Measurements from ENCODE around the gene GATAD1.
"Not testable (repeated sequence)": the region's sequence is repeated elsewhere in the genome, so short reads cannot be mapped to it uniquely, and the experiment has no call there.

The GATAD1 gene

GRCh38 chr7:92447345-92448204 is at the start of gene GATAD1:
GATAD1 (plus strand) TSS chr7:92447482; CDS start chr7:92447730, 248 bp downstream.
- DNase-seq, result peak; percentile 68

- DNase-seq, result no peak
Measured at GRCh38 chr7:92397542-92397941, 49.7 kb upstream of the GATAD1 start.

GRCh38 chr7:92400013-92400412 is 47.3 kb upstream of the GATAD1 start:
- no peak for DNase-seq

- no peak for DNase-seq
Measured at GRCh38 chr7:92402920-92403759, 44.1 kb upstream of the GATAD1 start.

- no peak for DNase-seq
Measured at GRCh38 chr7:92403760-92404074, 43.6 kb upstream of the GATAD1 start.

GRCh38 chr7:92404170-92404614 is 43.1 kb upstream of the GATAD1 start:
- no peak for DNase-seq

GRCh38 chr7:92409357-92409756 is 37.9 kb upstream of the GATAD1 start:
- no peak for DNase-seq

- not testable (repeated sequence) for DNase-seq
Measured at GRCh38 chr7:92410162-92410561, 37.1 kb upstream of the GATAD1 start.

- no peak for DNase-seq
Measured at GRCh38 chr7:92412745-92413144, 34.5 kb upstream of the GATAD1 start.

- DNase-seq, result no peak
Measured at GRCh38 chr7:92413550-92413949, 33.7 kb upstream of the GATAD1 start.

- DNase-seq, result no peak
Measured at GRCh38 chr7:92415225-92415624, 32.1 kb upstream of the GATAD1 start.

GRCh38 chr7:92417913-92418312 is 29.4 kb upstream of the GATAD1 start:
- DNase-seq, result no peak

GRCh38 chr7:92421676-92422435 is 25.4 kb upstream of the GATAD1 start:
- DNase-seq, result no peak

- DNase-seq, result no peak
Measured at GRCh38 chr7:92422926-92423325, 24.4 kb upstream of the GATAD1 start.

- no peak for DNase-seq
Measured at GRCh38 chr7:92423710-92424131, 23.6 kb upstream of the GATAD1 start.

GRCh38 chr7:92425311-92425947 is 21.9 kb upstream of the GATAD1 start:
- no peak for DNase-seq

- DNase-seq, result no peak
Measured at GRCh38 chr7:92427193-92427592, 20.1 kb upstream of the GATAD1 start.

GRCh38 chr7:92432299-92432946 is 14.9 kb upstream of the GATAD1 start:
- no peak for DNase-seq

- no peak for DNase-seq
Measured at GRCh38 chr7:92433019-92433418, 14.3 kb upstream of the GATAD1 start.

GRCh38 chr7:92435542-92435941 is 11.7 kb upstream of the GATAD1 start:
- no peak for DNase-seq

- no peak for DNase-seq
Measured at GRCh38 chr7:92436612-92437445, 10.5 kb upstream of the GATAD1 start.
